Transverse colon (tissue), 4 donors: ENCODE data around the gene NACAD. TPM values are rescaled to one million over a fixed set of nuclear protein-coding genes. Genes with fewer than 3 reads are reported as not detected.

Experiments
- DNase-seq: peaks from one replicate; pipeline ENCODE4 v3.0.0-alpha.2; 2019
- H3K27ac ChIP-seq, 4 donors: fragments of 200-600 bp; sonication (generic); 2 replicates each; pipeline ENCODE4 v1.5.1; 2016 to 2018; ENCODE audit warnings: inconsistent platforms in 4 of 4
- H3K27me3 ChIP-seq: fragments of 200-600 bp; sonication (generic); 2 replicates; pipeline ENCODE4 v1.5.1; 2017; ENCODE audit warnings: inconsistent platforms
- H3K36me3 ChIP-seq, 4 donors: fragments of 200-600 bp; sonication (generic); 2 replicates each; pipeline ENCODE4 v1.5.1; 2017 to 2019; ENCODE audit warnings: inconsistent platforms in 4 of 4
- H3K4me1 ChIP-seq, 4 donors: fragments of 200-600 bp; sonication (generic); 2 replicates each; pipeline ENCODE4 v1.5.1; 2017 to 2020; ENCODE audit warnings: inconsistent platforms in 4 of 4
- H3K4me3 ChIP-seq, 4 donors: fragments of 200-600 bp; sonication (generic); 1 replicate in 1 of 4; 2 replicates in 3 of 4; pipeline versions ENCODE4 v1.5.1 to v1.6.1; 2017 to 2019; ENCODE audit warnings: inconsistent platforms in 4 of 4
- H3K9me3 ChIP-seq, 2 donors: fragments of 200-600 bp; sonication (generic); 2 replicates each; pipeline ENCODE4 v1.5.1; 2017 to 2019; ENCODE audit warnings: inconsistent platforms in 2 of 2
- EP300 ChIP-seq: sonication (generic); formaldehyde crosslinking; IDR thresholded peaks from one replicate; pipeline ENCODE4 v1.6.1; 2017; ENCODE audit warnings: antibody characterized with exemption, low read depth
- POLR2A ChIP-seq: fragments of 450-650 bp; IDR thresholded peaks from one replicate; pipeline ENCODE4 v1.6.1; 2016; ENCODE audit warnings: antibody characterized with exemption, mild to moderate bottlenecking, moderate library complexity
- POLR2AphosphoS5 ChIP-seq, 3 donors: sonication (generic); formaldehyde crosslinking; IDR thresholded peaks; one replicate each; pipeline ENCODE4 v1.6.1; 2016; ENCODE audit warnings: antibody characterized with exemption in 3 of 3
- WGBS, 2 donors: methylation state at CpG; one replicate each; pipeline ENCODE4 v1.1.5; 2018; ENCODE audit warnings: low coverage in 1 of 2; 5-methylcytosine and 5-hydroxymethylcytosine counted together
- in situ Hi-C, 4 donors: fragments of 200-750 bp; cut with MboI; loops; one replicate each; pipeline versions ENCODE4 v1.15.0 to v1.15.1; 2017; ENCODE audit warnings: low sequenced_read_pairs in 3 of 4, low pct_ligation_motif_present in 1 of 4, low pct_unique_long_range_greater_than_20kb in 1 of 4
- intact Hi-C: fragments of 100-400 bp; cut with DNase I; formaldehyde crosslinking; loops from one replicate; pipeline ENCODE4 v1.15.1; 2023; ENCODE audit warnings: low total_unique reads
- small RNA-seq, 4 donors: library from RNA; depleted of rRNA; stranded (forward); fragments of <200 nt; gene quantifications; one replicate each; pipeline ENCODE3, GENCODE V24; 2016
- total RNA-seq, 4 donors: library from RNA; depleted of rRNA; stranded (reverse); fragments of >200 nt; gene quantifications; one replicate each; pipeline ENCODE4 v1.1.0, GENCODE V29; 2016
- TF ChIP-seq, protein P1 (sequence below), 5 experiments: fragments of 200-600 bp in 3 of 5; fragments of 450-650 bp in 2 of 5; sonication (generic) in 3 of 5; IDR thresholded peaks; 1 replicate in 2 of 5; 2 replicates in 3 of 5; pipeline ENCODE4 v1.5.1; 2016 to 2017; ENCODE audit warnings: antibody characterized with exemption in 5 of 5, inconsistent platforms in 3 of 5, mild to moderate bottlenecking in 2 of 5, moderate library complexity in 1 of 5

NACAD gene
- total RNA-seq, 4 donors from 2014 or later: 1.1 to 5.2 (median 2.0) TPM

DNA sequence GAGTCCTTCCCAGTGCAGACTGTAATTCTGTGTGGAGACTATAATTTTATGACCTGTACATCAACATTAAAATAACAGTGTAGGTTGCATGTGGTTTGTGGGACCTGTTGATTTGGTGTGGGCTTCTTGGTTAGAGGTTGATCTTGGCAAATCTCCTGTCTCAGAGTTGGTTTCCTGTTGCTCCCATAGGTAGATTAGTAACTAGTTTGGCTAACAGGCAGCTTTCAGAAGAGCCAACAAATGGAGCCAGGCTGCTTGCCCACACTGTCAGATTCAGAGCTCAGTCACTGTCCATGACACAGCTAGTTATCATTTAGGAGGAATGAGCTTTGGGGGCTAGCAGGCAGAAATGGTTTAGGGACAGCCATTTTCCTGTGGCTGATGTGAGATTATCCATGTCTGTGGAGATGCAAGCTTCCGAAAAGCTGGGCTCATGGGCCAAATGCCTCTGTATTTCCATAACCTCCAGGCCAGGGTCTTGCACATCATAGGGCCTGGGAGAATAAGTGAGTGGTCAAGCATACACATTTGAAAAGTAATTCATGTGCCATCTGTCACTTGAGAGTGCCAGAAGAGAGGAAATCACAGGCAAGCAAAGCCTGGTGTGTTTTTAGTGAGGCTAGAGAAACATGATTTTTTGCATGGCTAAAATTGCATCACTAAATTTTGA, 55.4 kb downstream of the NACAD start:
- in situ Hi-C loops: no loop called here
- intact Hi-C loops: no loop called here
- TF ChIP-seq, protein P1, sequence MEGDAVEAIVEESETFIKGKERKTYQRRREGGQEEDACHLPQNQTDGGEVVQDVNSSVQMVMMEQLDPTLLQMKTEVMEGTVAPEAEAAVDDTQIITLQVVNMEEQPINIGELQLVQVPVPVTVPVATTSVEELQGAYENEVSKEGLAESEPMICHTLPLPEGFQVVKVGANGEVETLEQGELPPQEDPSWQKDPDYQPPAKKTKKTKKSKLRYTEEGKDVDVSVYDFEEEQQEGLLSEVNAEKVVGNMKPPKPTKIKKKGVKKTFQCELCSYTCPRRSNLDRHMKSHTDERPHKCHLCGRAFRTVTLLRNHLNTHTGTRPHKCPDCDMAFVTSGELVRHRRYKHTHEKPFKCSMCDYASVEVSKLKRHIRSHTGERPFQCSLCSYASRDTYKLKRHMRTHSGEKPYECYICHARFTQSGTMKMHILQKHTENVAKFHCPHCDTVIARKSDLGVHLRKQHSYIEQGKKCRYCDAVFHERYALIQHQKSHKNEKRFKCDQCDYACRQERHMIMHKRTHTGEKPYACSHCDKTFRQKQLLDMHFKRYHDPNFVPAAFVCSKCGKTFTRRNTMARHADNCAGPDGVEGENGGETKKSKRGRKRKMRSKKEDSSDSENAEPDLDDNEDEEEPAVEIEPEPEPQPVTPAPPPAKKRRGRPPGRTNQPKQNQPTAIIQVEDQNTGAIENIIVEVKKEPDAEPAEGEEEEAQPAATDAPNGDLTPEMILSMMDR (IDR thresholded peaks at IDR 0.05): no peak
- TF ChIP-seq POLR2A: no peak
- no peak for TF ChIP-seq EP300
- TF ChIP-seq POLR2AphosphoS5 (IDR thresholded peaks at IDR 0.05): no peak
- Histone ChIP-seq H3K27ac (no peak overlapping the region), H3K27me3 (no peaks in the 10 kb centered on the region), H3K9me3 (no peaks in the 10 kb centered on the region), H3K36me3 (peaks cover 0 to 3% (median 0%) of the 10 kb centered on the region in 4 donors), H3K4me1 (peaks cover 4 to 21% (median 10%) of the 10 kb centered on the region in 4 donors), H3K4me3 (no peak overlapping the region)
- no peak for DNase-seq
- WGBS, 2 donors: 80 to 83% methylated on average over 1 of the region's 1 CpG

DNA sequence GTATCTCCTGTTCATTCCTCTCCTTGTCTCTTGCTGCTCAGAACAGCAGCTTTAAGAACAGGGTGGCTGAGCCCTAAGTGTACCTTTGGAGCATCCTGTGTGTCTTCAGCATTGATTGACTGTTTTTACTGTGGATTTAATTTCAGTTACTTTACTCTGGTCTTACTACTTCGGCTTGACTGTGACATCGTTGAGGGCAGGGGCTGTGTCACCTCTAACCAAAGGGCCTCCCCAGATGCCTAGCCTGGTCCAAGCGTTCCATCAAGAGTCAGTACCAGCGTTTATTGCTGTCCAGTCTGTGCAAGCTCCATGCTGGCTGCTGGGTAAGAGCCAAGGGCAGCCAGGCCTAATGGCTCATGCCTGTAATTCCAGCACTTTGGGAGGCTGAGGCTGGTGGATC, 56.3 kb downstream of the NACAD start:
- in situ Hi-C loops: no loop called here
- 83 to 100% methylated on average over 2 to 4 of the region's 4 CpGs for WGBS, 2 donors
- intact Hi-C loops: no loop called here

DNA sequence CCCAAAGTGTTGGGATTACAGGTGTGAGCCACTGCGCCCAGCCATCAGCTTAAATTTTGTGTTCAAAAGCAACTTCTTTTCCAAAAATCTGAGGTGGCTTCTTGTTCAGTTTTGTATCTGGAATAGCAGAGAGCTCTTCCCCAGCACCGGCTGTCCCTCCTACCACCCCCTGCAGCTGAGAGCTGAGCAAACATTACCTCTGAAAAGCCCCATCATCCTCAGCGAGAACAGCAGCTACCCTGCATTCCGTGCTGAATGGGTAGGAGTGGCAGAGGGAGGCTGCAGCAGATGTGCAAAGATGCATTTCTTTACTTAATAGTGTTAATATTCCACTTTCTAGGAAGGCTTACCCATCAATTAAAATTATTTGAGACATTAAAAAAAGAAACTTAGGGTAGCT, 56.9 kb downstream of the NACAD start:
- H3K27ac ChIP-seq: no peak overlapping the region
- intact Hi-C loops (no loop called here), in situ Hi-C loops (no loop called here)
- no peaks in the 10 kb centered on the region for H3K36me3 ChIP-seq
- TF ChIP-seq, protein P1 (IDR thresholded peaks at IDR 0.05): no peak
- no peak for TF ChIP-seq POLR2A
- TF ChIP-seq EP300: no peak
- no peak for TF ChIP-seq POLR2AphosphoS5 (IDR thresholded peaks at IDR 0.05)
- peaks cover 4 to 21% (median 10%) of the 10 kb centered on the region in 4 donors for H3K4me1 ChIP-seq
- no peak for DNase-seq
- H3K27me3 ChIP-seq: no peaks in the 10 kb centered on the region
- no peak overlapping the region for H3K4me3 ChIP-seq
- H3K9me3 ChIP-seq: no peaks in the 10 kb centered on the region
- 87 to 92% methylated on average over 4 of the region's 4 CpGs for WGBS, 2 donors

More for the DNA sequence above, 56.3 kb downstream of the NACAD start:
- H3K36me3 ChIP-seq: no peaks in the 10 kb centered on the region
- TF ChIP-seq EP300 (no peak), POLR2AphosphoS5 (IDR thresholded peaks at IDR 0.05) (no peak), POLR2A (no peak)
- TF ChIP-seq, protein P1 (IDR thresholded peaks at IDR 0.05): no peak
- H3K4me3 ChIP-seq: no peak overlapping the region
- no peak for DNase-seq
- no peaks in the 10 kb centered on the region for H3K27me3 ChIP-seq
- H3K27ac ChIP-seq: no peak overlapping the region
- H3K4me1 ChIP-seq: peaks cover 4 to 21% (median 10%) of the 10 kb centered on the region in 4 donors
- H3K9me3 ChIP-seq: no peaks in the 10 kb centered on the region

Small RNAs within 50 kb of the gene (small RNA-seq; reads per million reads assigned to genes)
- gene SNORA5A (3.9 to 10.1 (median 5.7) reads per million in 4 donors), gene SNORA5B (0 reads per million in 4 donors), gene SNORA5C (95.0 to 176 (median 139) reads per million in 4 donors)

Other genes starting within 250 kb of the NACAD start
- gene H2AZ2, start 240.9 kb downstream of the NACAD start, total RNA-seq: 100 to 1,000 TPM in 3 of 4 donors, 10 to 100 TPM in 1; 99.6 to 418 (median 115) TPM
- 10 to 100 TPM; 13.1 to 26.2 (median 20.4) TPM for gene PURB, start 203.4 kb downstream of the NACAD start, total RNA-seq
- gene MYO1G, start 110.0 kb downstream of the NACAD start, total RNA-seq: 1 to 10 TPM; 2.5 to 8.3 (median 6.4) TPM
- 10 to 100 TPM; 40.4 to 76.4 (median 47.8) TPM for gene CCM2, start 88.8 kb downstream of the NACAD start, total RNA-seq
- gene TBRG4, start 22.7 kb upstream of the NACAD start, total RNA-seq: 100 to 1,000 TPM in 3 of 4 donors, 10 to 100 TPM in 1; 83.4 to 140 (median 105) TPM
- 10 to 100 TPM in 3 of 4 donors, 1 to 10 TPM in 1; 6.4 to 25.1 (median 15.2) TPM for gene RAMP3, start 68.8 kb upstream of the NACAD start, total RNA-seq